Transverse colon (tissue), 4 donors: ENCODE data around the gene TRABD2A. TPM values are rescaled to one million over a fixed set of nuclear protein-coding genes. Genes with fewer than 3 reads are reported as not detected.
A peak's percentile ranks its signal among the peaks of the same experiment; 100 is the strongest.

ENCODE experiments used
- DNase-seq: peaks from one replicate; pipeline ENCODE4 v3.0.0-alpha.2; 2019
- H3K27ac ChIP-seq, 4 donors: fragments of 200-600 bp; sonication (generic); 2 replicates each; pipeline ENCODE4 v1.5.1; 2016 to 2018; ENCODE audit warnings: inconsistent platforms in 4 of 4
- H3K27me3 ChIP-seq: fragments of 200-600 bp; sonication (generic); 2 replicates; pipeline ENCODE4 v1.5.1; 2017; ENCODE audit warnings: inconsistent platforms
- H3K36me3 ChIP-seq, 4 donors: fragments of 200-600 bp; sonication (generic); 2 replicates each; pipeline ENCODE4 v1.5.1; 2017 to 2019; ENCODE audit warnings: inconsistent platforms in 4 of 4
- H3K4me1 ChIP-seq, 4 donors: fragments of 200-600 bp; sonication (generic); 2 replicates each; pipeline ENCODE4 v1.5.1; 2017 to 2020; ENCODE audit warnings: inconsistent platforms in 4 of 4
- H3K4me3 ChIP-seq, 4 donors: fragments of 200-600 bp; sonication (generic); 1 replicate in 1 of 4; 2 replicates in 3 of 4; pipeline versions ENCODE4 v1.5.1 to v1.6.1; 2017 to 2019; ENCODE audit warnings: inconsistent platforms in 4 of 4
- H3K9me3 ChIP-seq, 2 donors: fragments of 200-600 bp; sonication (generic); 2 replicates each; pipeline ENCODE4 v1.5.1; 2017 to 2019; ENCODE audit warnings: inconsistent platforms in 2 of 2
- CTCF ChIP-seq, 5 experiments: fragments of 200-600 bp in 3 of 5; fragments of 450-650 bp in 2 of 5; sonication (generic) in 3 of 5; IDR thresholded peaks; 1 replicate in 2 of 5; 2 replicates in 3 of 5; pipeline ENCODE4 v1.5.1; 2016 to 2017; ENCODE audit warnings: antibody characterized with exemption in 5 of 5, inconsistent platforms in 3 of 5, mild to moderate bottlenecking in 2 of 5, moderate library complexity in 1 of 5
- EP300 ChIP-seq: sonication (generic); formaldehyde crosslinking; IDR thresholded peaks from one replicate; pipeline ENCODE4 v1.6.1; 2017; ENCODE audit warnings: antibody characterized with exemption, low read depth
- POLR2A ChIP-seq: fragments of 450-650 bp; IDR thresholded peaks from one replicate; pipeline ENCODE4 v1.6.1; 2016; ENCODE audit warnings: antibody characterized with exemption, mild to moderate bottlenecking, moderate library complexity
- POLR2AphosphoS5 ChIP-seq, 3 donors: sonication (generic); formaldehyde crosslinking; IDR thresholded peaks; one replicate each; pipeline ENCODE4 v1.6.1; 2016; ENCODE audit warnings: antibody characterized with exemption in 3 of 3
- WGBS, 2 donors: methylation state at CpG; one replicate each; pipeline ENCODE4 v1.1.5; 2018; ENCODE audit warnings: low coverage in 1 of 2; 5-methylcytosine and 5-hydroxymethylcytosine counted together
- in situ Hi-C, 4 donors: fragments of 200-750 bp; cut with MboI; loops; one replicate each; pipeline versions ENCODE4 v1.15.0 to v1.15.1; 2017; ENCODE audit warnings: low sequenced_read_pairs in 3 of 4, low pct_ligation_motif_present in 1 of 4, low pct_unique_long_range_greater_than_20kb in 1 of 4
- intact Hi-C: fragments of 100-400 bp; cut with DNase I; formaldehyde crosslinking; loops from one replicate; pipeline ENCODE4 v1.15.1; 2023; ENCODE audit warnings: low total_unique reads
- total RNA-seq, 4 donors: library from RNA; depleted of rRNA; stranded (reverse); fragments of >200 nt; gene quantifications; one replicate each; pipeline ENCODE4 v1.1.0, GENCODE V29; 2016

TRABD2A gene
- total RNA-seq, 4 donors from 2014 or later, result 21.3 to 230 (median 76.5) TPM

- TF ChIP-seq CTCF (IDR thresholded peaks at IDR 0.05), result no peak
- TF ChIP-seq POLR2A, result peak; percentile 12
- no peak for TF ChIP-seq POLR2AphosphoS5 (IDR thresholded peaks at IDR 0.05)
- TF ChIP-seq EP300, result no peak
- H3K4me1 ChIP-seq, result peaks cover 0 to 29% (median 8%) of the 10 kb centered on the region in 4 donors
- no peaks in the 10 kb centered on the region for H3K9me3 ChIP-seq
- H3K36me3 ChIP-seq, result no peaks in the 10 kb centered on the region
- H3K4me3 ChIP-seq, result no peak overlapping the region
- DNase-seq, result no peak
- peak overlapping the region in 2 of 4 donors; percentile 22 to 51 for H3K27ac ChIP-seq
- in situ Hi-C loops (no loop called here), intact Hi-C loops (no loop called here)
- 60 to 63% methylated on average over 2 to 7 of the region's 7 CpGs for WGBS, 2 donors
- no peaks in the 10 kb centered on the region for H3K27me3 ChIP-seq
Observed at GRCh38 chr2:84894758-84895520, 14.1 kb upstream of the TRABD2A start.

- 60 to 77% methylated on average over 1 to 6 of the region's 6 CpGs for WGBS, 2 donors
- no peak for DNase-seq
- H3K4me1 ChIP-seq, result peaks cover 3 to 35% (median 8%) of the 10 kb centered on the region in 4 donors
- no peak overlapping the region for H3K4me3 ChIP-seq
- peak overlapping the region in 1 of 4 donors; percentile 51 for H3K27ac ChIP-seq
- intact Hi-C loops (no loop called here), in situ Hi-C loops (no loop called here)
- H3K36me3 ChIP-seq, result no peaks in the 10 kb centered on the region
- H3K27me3 ChIP-seq, result no peaks in the 10 kb centered on the region
- no peaks in the 10 kb centered on the region for H3K9me3 ChIP-seq
- TF ChIP-seq POLR2AphosphoS5 (IDR thresholded peaks at IDR 0.05) (no peak), EP300 (no peak), CTCF (IDR thresholded peaks at IDR 0.05) (no peak), POLR2A (no peak)
Observed at GRCh38 chr2:84894131-84894586, 13.3 kb upstream of the TRABD2A start.

GRCh38 chr2:84891355-84892010, 10.6 kb upstream of the TRABD2A start:
- 92 to 100% methylated on average over 4 to 12 of the region's 12 CpGs for WGBS, 2 donors
- intact Hi-C loops (no loop called here), in situ Hi-C loops (no loop called here)
- Histone ChIP-seq H3K9me3 (no peaks in the 10 kb centered on the region), H3K27ac (no peak overlapping the region), H3K4me3 (no peak overlapping the region), H3K27me3 (no peaks in the 10 kb centered on the region), H3K36me3 (no peaks in the 10 kb centered on the region), H3K4me1 (peaks cover 0 to 30% (median 10%) of the 10 kb centered on the region in 4 donors)
- no peak for TF ChIP-seq POLR2AphosphoS5 (IDR thresholded peaks at IDR 0.05)
- no peak for TF ChIP-seq POLR2A
- TF ChIP-seq CTCF (IDR thresholded peaks at IDR 0.05), result no peak
- DNase-seq, result no peak

GRCh38 chr2:84889332-84889731, 8.4 kb upstream of the TRABD2A start:
- TF ChIP-seq CTCF (IDR thresholded peaks at IDR 0.05) (no peak), EP300 (no peak), POLR2AphosphoS5 (IDR thresholded peaks at IDR 0.05) (no peak), POLR2A (no peak)
- peak overlapping the region; percentile 60 to 82 (median 62) for H3K27ac ChIP-seq
- no peaks in the 10 kb centered on the region for H3K36me3 ChIP-seq
- 77 to 88% methylated on average over 2 of the region's 2 CpGs for WGBS, 2 donors
- intact Hi-C loops, result no loop called here
- H3K9me3 ChIP-seq, result no peaks in the 10 kb centered on the region
- peak overlapping the region in 1 of 4 donors; percentile 36 for H3K4me3 ChIP-seq
- in situ Hi-C loops, result no loop called here
- DNase-seq, result no peak
- H3K4me1 ChIP-seq, result peaks cover 0 to 23% (median 9%) of the 10 kb centered on the region in 4 donors
- H3K27me3 ChIP-seq, result no peaks in the 10 kb centered on the region
